ENCODE results near the gene UBE2U. TPM values are rescaled to one million over a fixed set of nuclear protein-coding genes. Genes with fewer than 3 reads are reported as not detected.

UBE2U gene
- total and polyA plus RNA-seq, 2 of the 4 experiments (the other 2 are of a cell fraction) = not detected

- H3K23ac ChIP-seq (ENCODE audit: low read depth, low read length) = no peak overlapping the region
- no peak overlapping the region for H2BK15ac ChIP-seq (ENCODE audit: low read depth, low read length)
- POLR2A ChIA-PET (ENCODE audit: unreplicated experiment) = no interaction called here
- WGBS, 2 experiments (ENCODE audit: extremely low coverage in 2 of 2, insufficient read length in 1 of 2) = no CpG with 5 or more reads among the region's 4 CpGs
- dilution Hi-C loops (cut with HindIII; ENCODE audit: low sequenced_read_pairs, unreplicated experiment) (no loop called here), intact Hi-C loops (cut with micrococcal nuclease) (no loop called here), in situ Hi-C loops (cut with MboI; ENCODE audit: low sequenced_read_pairs) (no loop called here)
- H2BK20ac ChIP-seq (ENCODE audit: low read depth, low read length) = no peak overlapping the region
- H2AFZ ChIP-seq (replicated peaks; ENCODE audit: low read length, poor library complexity) = no peak overlapping the region
- H2BK120ac ChIP-seq (ENCODE audit: low read depth, low read length) = no peak overlapping the region
- H4K91ac ChIP-seq (ENCODE audit: insufficient read depth, low read depth, low read length) = no peak overlapping the region
- CTCF ChIA-PET = no interaction called here
- DNase-seq = no peak
- H2AK9ac ChIP-seq (replicated peaks; ENCODE audit: low read depth, low read length, poor library complexity) = no peak overlapping the region
- H4K5ac ChIP-seq (ENCODE audit: low read depth, low read length) = no peak overlapping the region
- no peak overlapping the region for H2AK5ac ChIP-seq (ENCODE audit: low read depth, low read length)
- H3K4me1 ChIP-seq (ENCODE audit: control insufficient read depth, insufficient read depth, low read length) = no peaks in the 10 kb centered on the region
- no peak overlapping the region for H3K4ac ChIP-seq (ENCODE audit: low read depth, low read length)
- H3K27ac ChIP-seq (ENCODE audit: insufficient read depth, low read length) = no peak overlapping the region
- H3K9me1 ChIP-seq (ENCODE audit: insufficient read depth, low read length) = no peaks in the 10 kb centered on the region
- H3K14ac ChIP-seq (replicated peaks; ENCODE audit: low read depth, low read length) = no peak overlapping the region
- H4K8ac ChIP-seq (ENCODE audit: low read depth in 2 of 2, low read length in 2 of 2) = no peak overlapping the region
- ATAC-seq (ENCODE audit: low read depth) = no peak
- H3K9me3 ChIP-seq (ENCODE audit: control insufficient read depth, insufficient read depth, low read length) = no peaks in the 10 kb centered on the region; the same call in 1 of the 2 replicates
- TF ChIP-seq ELK1 (IDR thresholded peaks at IDR 0.05; ENCODE audit: borderline replicate concordance, low read depth, low read length) = no peak
- no peak for TF ChIP-seq SMC3 (IDR thresholded peaks at IDR 0.05; ENCODE audit: low read depth, low read length)
- TF ChIP-seq RFX5 (IDR thresholded peaks at IDR 0.05; ENCODE audit: low read depth, low read length) = no peak
- no peak for TF ChIP-seq MAZ (IDR thresholded peaks at IDR 0.05; ENCODE audit: borderline replicate concordance, low read depth, low read length)
- TF ChIP-seq USF2 (IDR thresholded peaks at IDR 0.05; ENCODE audit: low read depth, low read length) = no peak
- no peak for TF ChIP-seq RAD21 (IDR thresholded peaks at IDR 0.05; ENCODE audit: low read length)
- TF ChIP-seq NFE2L2 (IDR thresholded peaks at IDR 0.05; ENCODE audit: low read depth, low read length) = no peak
- TF ChIP-seq RCOR1 (IDR thresholded peaks at IDR 0.05; ENCODE audit: insufficient replicate concordance, low read length) = no peak
- TF ChIP-seq CTCF (conservative IDR thresholded peaks at IDR 0.05; ENCODE audit: low read depth, low read length) = no peak
- TF ChIP-seq FOS (IDR thresholded peaks at IDR 0.05; ENCODE audit: low read depth, low read length) = no peak
- no peak for TF ChIP-seq MAFK (IDR thresholded peaks at IDR 0.05; ENCODE audit: low read depth, low read length)
- TF ChIP-seq BHLHE40 (IDR thresholded peaks at IDR 0.05; ENCODE audit: low read depth, low read length) = no peak
- TF ChIP-seq CHD1 (IDR thresholded peaks at IDR 0.05; ENCODE audit: low read depth, low read length) = no peak
- TF ChIP-seq POLR2A (IDR thresholded peaks at IDR 0.05; ENCODE audit: low read depth, low read length) = no peak
- no peak for TF ChIP-seq MXI1 (IDR thresholded peaks at IDR 0.05; ENCODE audit: borderline replicate concordance, low read depth, low read length)
- H3K79me1 ChIP-seq (ENCODE audit: low read depth in 1 of 2, low read length in 2 of 2) = no peaks in the 10 kb centered on the region
- no peak overlapping the region for H3K4me2 ChIP-seq (ENCODE audit: low read depth, low read length)
- no peak overlapping the region for H3K56ac ChIP-seq (ENCODE audit: extremely low read depth, insufficient read depth, low read length)
- no peak overlapping the region for H3K4me3 ChIP-seq (ENCODE audit: insufficient read depth, low read depth, low read length)
- no peak overlapping the region for H2BK5ac ChIP-seq (ENCODE audit: low read depth, low read length, poor library complexity, severe bottlenecking)
- peaks cover 2% of the 10 kb centered on the region for H3K27me3 ChIP-seq (ENCODE audit: control insufficient read depth, insufficient read depth, low read length)
- no peak overlapping the region for H3K18ac ChIP-seq (ENCODE audit: low read depth, low read length)
- H3K36me3 ChIP-seq (ENCODE audit: control insufficient read depth, insufficient read depth, low read length) = no peaks in the 10 kb centered on the region
- H3K9ac ChIP-seq (ENCODE audit: low read depth, low read length) = no peak overlapping the region
- H4K20me1 ChIP-seq (ENCODE audit: insufficient read depth, low read length) = no peaks in the 10 kb centered on the region
- no TSS peak for BruUV-seq (replicated peaks)
These were observed 88.5 kb downstream of the UBE2U start for GRCh38 chr1:64291931-64292330.
